Measurements from ENCODE around the gene KTN1.
A peak's percentile ranks its signal among the peaks of the same experiment; 100 is the strongest.

KTN1 gene

DNA sequence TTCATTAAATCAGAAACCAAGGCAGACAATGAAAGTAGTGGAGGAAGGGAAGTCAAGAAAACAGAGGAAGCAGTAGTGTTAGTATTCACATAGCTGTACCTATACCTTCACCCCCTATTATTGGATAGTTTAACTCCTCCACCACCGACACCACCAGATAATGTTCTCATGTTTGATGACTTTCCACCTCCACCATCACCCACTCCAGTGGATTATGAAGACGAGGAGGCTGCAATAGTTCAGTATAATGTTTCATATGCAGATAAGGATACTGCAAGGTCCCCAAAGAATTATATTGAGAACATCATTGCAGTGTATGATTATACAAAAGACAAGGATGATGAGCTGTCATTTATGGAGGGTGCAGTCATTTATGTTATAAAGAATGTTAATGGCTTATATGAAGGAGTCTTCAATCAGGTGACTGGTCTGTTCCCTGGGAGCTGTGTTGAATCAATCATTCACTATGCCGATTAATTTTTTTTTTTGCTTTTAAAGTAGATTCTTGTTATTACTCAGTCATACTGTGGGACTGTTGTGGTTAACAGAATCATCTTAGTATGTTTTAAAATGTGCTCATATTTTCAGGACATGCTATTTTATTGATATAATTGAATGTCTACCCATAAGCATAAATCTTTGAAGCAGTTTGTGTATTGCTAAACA is 32.2 kb upstream of the KTN1 start:
- TF ChIP-seq, protein P1, sequence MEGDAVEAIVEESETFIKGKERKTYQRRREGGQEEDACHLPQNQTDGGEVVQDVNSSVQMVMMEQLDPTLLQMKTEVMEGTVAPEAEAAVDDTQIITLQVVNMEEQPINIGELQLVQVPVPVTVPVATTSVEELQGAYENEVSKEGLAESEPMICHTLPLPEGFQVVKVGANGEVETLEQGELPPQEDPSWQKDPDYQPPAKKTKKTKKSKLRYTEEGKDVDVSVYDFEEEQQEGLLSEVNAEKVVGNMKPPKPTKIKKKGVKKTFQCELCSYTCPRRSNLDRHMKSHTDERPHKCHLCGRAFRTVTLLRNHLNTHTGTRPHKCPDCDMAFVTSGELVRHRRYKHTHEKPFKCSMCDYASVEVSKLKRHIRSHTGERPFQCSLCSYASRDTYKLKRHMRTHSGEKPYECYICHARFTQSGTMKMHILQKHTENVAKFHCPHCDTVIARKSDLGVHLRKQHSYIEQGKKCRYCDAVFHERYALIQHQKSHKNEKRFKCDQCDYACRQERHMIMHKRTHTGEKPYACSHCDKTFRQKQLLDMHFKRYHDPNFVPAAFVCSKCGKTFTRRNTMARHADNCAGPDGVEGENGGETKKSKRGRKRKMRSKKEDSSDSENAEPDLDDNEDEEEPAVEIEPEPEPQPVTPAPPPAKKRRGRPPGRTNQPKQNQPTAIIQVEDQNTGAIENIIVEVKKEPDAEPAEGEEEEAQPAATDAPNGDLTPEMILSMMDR (IDR thresholded peaks at IDR 0.05; ENCODE audit: insufficient read depth, missing control alignments) = no peak
- peak; percentile 35 for FAIRE-seq
- DNase-seq (ENCODE audit: insufficient read length, low spot score) = no peak

DNA sequence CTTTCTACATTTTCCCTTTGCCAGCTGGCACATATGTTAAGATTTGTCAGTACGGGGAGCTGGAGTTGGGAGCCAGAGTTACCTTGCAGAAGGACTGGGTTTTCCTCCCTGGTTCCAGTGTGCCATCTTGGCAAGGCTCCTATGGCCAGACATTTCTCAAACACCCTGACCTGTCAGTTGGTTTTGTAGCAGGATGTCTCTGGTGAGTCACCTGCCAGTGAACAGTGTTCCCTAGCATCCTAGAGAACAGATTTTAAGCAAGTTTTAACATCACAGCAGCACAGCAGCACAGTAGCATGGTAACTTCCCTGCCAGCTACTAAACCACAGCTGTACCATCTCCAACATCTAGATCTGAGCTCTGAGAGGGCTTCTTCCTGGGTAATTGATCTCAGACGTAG is 26.2 kb upstream of the KTN1 start:
- FAIRE-seq (no peak), DNase-seq (ENCODE audit: insufficient read length, low spot score) (no peak)
- TF ChIP-seq, protein P1 (IDR thresholded peaks at IDR 0.05; ENCODE audit: insufficient read depth, missing control alignments) = no peak

DNA sequence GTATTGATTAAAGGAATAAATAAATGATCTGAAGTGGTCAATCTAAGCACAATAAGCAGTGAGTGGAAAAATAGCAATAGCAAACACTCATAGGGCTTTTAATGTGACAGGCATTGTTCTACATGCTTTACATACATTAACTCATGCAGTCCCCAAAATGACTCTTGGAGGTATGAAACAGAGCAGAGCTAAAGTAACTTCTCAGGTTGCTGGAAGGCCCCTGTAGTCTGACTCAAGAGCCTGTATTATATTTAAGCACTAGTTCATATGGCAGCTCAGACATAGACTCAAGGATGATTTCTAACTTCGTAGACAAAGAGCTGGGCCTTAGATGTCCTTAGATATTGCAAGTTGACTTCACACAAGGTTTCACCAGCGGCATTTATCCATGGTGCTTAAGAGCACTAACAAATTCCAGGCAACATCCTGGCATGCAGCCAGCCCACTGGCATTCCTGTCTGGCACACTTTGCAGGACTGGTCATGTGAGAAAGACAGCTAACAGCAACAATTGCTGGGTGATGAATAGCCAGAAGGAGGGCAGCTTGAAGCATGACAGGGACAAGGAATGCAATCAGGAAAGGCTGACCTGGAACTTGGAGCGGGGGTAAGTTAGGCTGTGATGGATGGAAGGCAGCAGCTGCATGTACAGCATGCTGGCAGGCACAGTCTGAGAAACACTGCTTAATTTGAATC is 22.9 kb upstream of the KTN1 start:
- TF ChIP-seq, protein P1 (IDR thresholded peaks at IDR 0.05; ENCODE audit: insufficient read depth, missing control alignments) = no peak
- FAIRE-seq (no peak), DNase-seq (ENCODE audit: insufficient read length, low spot score) (no peak)

DNA sequence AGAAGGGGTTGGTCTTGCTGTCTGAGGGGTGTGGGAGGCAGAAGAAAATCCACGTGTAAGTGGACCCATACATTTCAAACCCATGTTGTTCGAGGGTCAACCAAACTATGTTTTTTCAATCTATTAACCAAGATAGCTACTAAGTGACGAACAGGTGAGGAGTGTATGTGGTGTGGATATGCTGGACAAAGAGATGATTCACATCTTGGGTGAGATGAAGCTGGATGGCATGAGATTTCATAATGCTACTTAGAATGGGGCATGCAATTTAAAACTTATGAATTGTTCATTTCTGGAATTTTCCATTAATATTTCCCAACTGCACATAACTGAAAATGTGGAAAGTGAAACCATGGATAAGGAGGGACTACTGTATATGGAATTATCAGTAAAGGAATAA is 17.9 kb upstream of the KTN1 start:
- FAIRE-seq = no peak
- no peak for DNase-seq (ENCODE audit: insufficient read length, low spot score)
- TF ChIP-seq, protein P1 (IDR thresholded peaks at IDR 0.05; ENCODE audit: insufficient read depth, missing control alignments) = no peak

DNA sequence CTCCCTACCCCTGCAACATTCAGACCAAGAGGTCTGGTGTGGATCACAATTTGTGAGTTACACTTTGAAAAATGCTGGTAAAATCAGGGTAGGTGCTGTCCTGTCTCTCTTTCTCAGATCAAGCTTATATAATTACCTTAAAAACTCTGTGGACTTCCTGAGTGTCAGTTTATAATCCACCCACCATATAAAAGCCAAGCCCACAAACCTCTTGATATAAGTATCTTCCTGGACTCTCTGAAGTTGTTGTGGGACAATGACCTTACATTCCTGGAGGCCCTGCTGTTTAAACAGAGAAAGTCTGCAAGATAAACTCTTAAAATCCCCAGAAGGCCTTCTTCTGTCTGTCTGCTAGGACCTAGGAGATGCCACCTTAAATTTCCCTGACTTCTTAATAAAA is 11.4 kb upstream of the KTN1 start:
- FAIRE-seq = no peak
- TF ChIP-seq, protein P1 (IDR thresholded peaks at IDR 0.05; ENCODE audit: insufficient read depth, missing control alignments) = no peak
- DNase-seq (ENCODE audit: insufficient read length, low spot score) = no peak

DNA sequence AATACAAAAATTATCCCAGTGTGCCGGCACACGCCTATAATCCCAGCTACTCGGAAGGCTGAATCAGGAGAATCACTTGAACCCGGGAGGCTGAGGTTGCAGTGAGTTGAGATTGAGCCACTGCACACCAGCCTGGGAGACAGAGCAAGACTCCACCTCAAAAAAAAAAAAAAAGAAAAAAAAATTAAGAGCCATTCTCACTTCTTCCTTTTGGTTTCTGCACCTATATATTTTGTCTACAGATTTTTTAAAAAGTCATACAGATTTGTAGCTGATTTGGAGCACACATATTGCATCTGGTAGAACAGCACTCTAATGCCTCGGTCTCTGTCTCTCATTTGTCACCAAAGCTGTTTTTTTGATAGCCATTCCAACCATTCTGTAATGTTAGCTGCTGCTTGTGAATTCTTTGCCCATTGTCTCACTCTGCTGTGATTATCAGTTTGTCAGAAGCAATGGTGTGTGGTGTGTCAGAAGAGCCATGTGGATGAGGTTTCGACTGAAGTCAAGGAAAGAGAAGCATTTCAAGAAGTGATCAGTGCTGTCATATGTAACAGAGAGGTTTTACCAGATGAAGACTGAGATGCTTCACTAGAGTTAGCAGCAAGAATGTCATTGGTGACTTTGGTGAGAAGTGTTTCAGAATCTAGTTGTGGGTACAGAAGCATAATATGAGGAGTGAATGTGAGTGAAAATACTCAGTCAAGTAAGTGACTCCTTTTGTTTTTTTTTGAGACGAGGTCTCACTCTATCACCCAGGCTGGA is 8.7 kb upstream of the KTN1 start:
- TF ChIP-seq, protein P1 (IDR thresholded peaks at IDR 0.05; ENCODE audit: insufficient read depth, missing control alignments) = no peak
- FAIRE-seq = no peak
- no peak for DNase-seq (ENCODE audit: insufficient read length, low spot score)

Data from D721Med (cell line).